DMS79 treated with DMSO at 0.1 percent for 48 hours (cell line): ENCODE data around the gene NRL.
"Not testable (repeated sequence)": the region's sequence is repeated elsewhere in the genome, so short reads cannot be mapped to it uniquely, and the experiment has no call there.

Experiments used
- DNase-seq: peaks from one replicate; lab custom pipeline; 2025; lab: John Stamatoyannopoulos, UW

The NRL gene

GRCh38 chr14:24051789-24052655 is 62.7 kb downstream of the NRL start, which contains the start of gene CARMIL3:
TSS of gene CARMIL3 (plus strand) at chr14:24052009. CDS start at chr14:24052154, 145 bp downstream.
- peak; percentile 63 for DNase-seq

GRCh38 chr14:24051176-24051788 is 63.5 kb downstream of the NRL start:
- no peak for DNase-seq

- not testable (repeated sequence) for DNase-seq
Observed at GRCh38 chr14:24050753-24051152, 64.0 kb downstream of the NRL start.

- not testable (repeated sequence) for DNase-seq
Observed at GRCh38 chr14:24049002-24049401, 65.7 kb downstream of the NRL start.

GRCh38 chr14:24042746-24043145 is 72.0 kb downstream of the NRL start:
- no peak for DNase-seq

- DNase-seq: no peak
Observed at GRCh38 chr14:24040692-24041091, 74.1 kb downstream of the NRL start.

GRCh38 chr14:24038686-24039085 is 76.1 kb downstream of the NRL start:
- no peak for DNase-seq

- DNase-seq: no peak
Observed at GRCh38 chr14:24037658-24038037, 77.1 kb downstream of the NRL start.

GRCh38 chr14:24036963-24037657 is 77.6 kb downstream of the NRL start:
- DNase-seq: not testable (repeated sequence)

GRCh38 chr14:24036169-24036962 is 78.4 kb downstream of the NRL start:
- DNase-seq: peak; percentile 86

- peak; percentile 31 for DNase-seq
Observed at GRCh38 chr14:24035769-24036168, 79.0 kb downstream of the NRL start.

GRCh38 chr14:24032727-24033418 is 81.9 kb downstream of the NRL start:
- no peak for DNase-seq

- DNase-seq: not testable (repeated sequence)
Observed at GRCh38 chr14:24031331-24031730, 83.4 kb downstream of the NRL start.

GRCh38 chr14:24029687-24030086 is 85.1 kb downstream of the NRL start:
- not testable (repeated sequence) for DNase-seq
